Neural progenitor cell (in vitro differentiated cells): ENCODE measurements around the gene CIRBP. TPM values are rescaled to one million over a fixed set of nuclear protein-coding genes. Genes with fewer than 3 reads are reported as not detected.

Experiments
- DNase-seq: peaks from one replicate; pipeline ENCODE4 v3.0.0-alpha.2; 2016; ENCODE audit warnings: low spot score
- H2AFZ ChIP-seq: fragments of 200-600 bp; sonication (generic); replicated peaks from 2 replicates; pipeline ENCODE4 v1.6.1; 2016; ENCODE audit warnings: antibody characterized with exemption
- H3F3A ChIP-seq: fragments of 200-600 bp; sonication (generic); 2 replicates; pipeline ENCODE4 v1.6.1; 2016; ENCODE audit warnings: antibody characterized with exemption, low read depth
- H3K27ac ChIP-seq: fragments of 200-600 bp; sonication (generic); 2 replicates; pipeline ENCODE4 v1.5.1; 2016; ENCODE audit warnings: mild to moderate bottlenecking
- H3K27me3 ChIP-seq: fragments of 200-600 bp; sonication (generic); 2 replicates; pipeline ENCODE4 v1.6.1; 2016; ENCODE audit warnings: mild to moderate bottlenecking, moderate library complexity
- H3K36me3 ChIP-seq: fragments of 200-600 bp; sonication (generic); 2 replicates; pipeline ENCODE4 v1.5.1; 2016
- H3K4me1 ChIP-seq: fragments of 200-600 bp; sonication (generic); 2 replicates; pipeline ENCODE4 v1.6.1; 2016; ENCODE audit warnings: mixed run types
- H3K4me2 ChIP-seq: fragments of 200-600 bp; sonication (generic); 2 replicates; pipeline ENCODE4 v1.6.1; 2016
- H3K4me3 ChIP-seq: fragments of 200-600 bp; sonication (generic); 2 replicates; pipeline ENCODE4 v1.5.1; 2016
- H3K79me2 ChIP-seq: fragments of 200-600 bp; sonication (generic); 2 replicates; pipeline ENCODE4 v1.6.1; 2016; ENCODE audit warnings: low read depth
- H3K9ac ChIP-seq: fragments of 200-600 bp; sonication (generic); 2 replicates; pipeline ENCODE4 v1.6.1; 2016
- H3K9me3 ChIP-seq: fragments of 200-600 bp; sonication (generic); 2 replicates; pipeline ENCODE4 v1.5.1; 2016; ENCODE audit warnings: low read depth
- H4K20me1 ChIP-seq: fragments of 200-600 bp; sonication (generic); 2 replicates; pipeline ENCODE4 v1.6.1; 2016; ENCODE audit warnings: low read depth
- H3K27ac Mint-ChIP-seq: 3 replicates; pipeline ENCODE4 v1.8.0; 2021; ENCODE audit warnings: mixed read lengths
- H3K27me3 Mint-ChIP-seq: 2 replicates; pipeline ENCODE4 v1.8.0; 2022; ENCODE audit warnings: low read depth, mild to moderate bottlenecking, inconsistent platforms, moderate library complexity, mixed read lengths; ENCODE audit not compliant: insufficient read depth
- H3K36me3 Mint-ChIP-seq: 3 replicates; pipeline ENCODE4 v1.8.0; 2021; ENCODE audit warnings: mixed read lengths
- H3K4me1 Mint-ChIP-seq: 3 replicates; pipeline ENCODE4 v1.8.0; 2021; ENCODE audit warnings: mixed read lengths
- H3K4me3 Mint-ChIP-seq: 3 replicates; pipeline ENCODE4 v1.8.0; 2021; ENCODE audit warnings: mild to moderate bottlenecking, moderate library complexity, mixed read lengths
- H3K9me3 Mint-ChIP-seq: 3 replicates; pipeline ENCODE4 v1.8.0; 2020; ENCODE audit warnings: mixed read lengths
- EZH2 ChIP-seq: fragments of 200-600 bp; sonication (generic); IDR thresholded peaks from 2 replicates; pipeline ENCODE4 v1.6.1; 2017; ENCODE audit warnings: antibody characterized with exemption, mild to moderate bottlenecking, moderate library complexity
- EZH2phosphoT487 ChIP-seq: fragments of 200-600 bp; sonication (generic); IDR thresholded peaks from 2 replicates; pipeline ENCODE4 v1.6.1; 2017; ENCODE audit warnings: antibody characterized with exemption
- total RNA-seq: library from RNA; depleted of rRNA; stranded (reverse); fragments of >200 nt; gene quantifications from 2 replicates; pipeline ENCODE4 v1.2.3, GENCODE V29; 2015; ENCODE audit warnings: low replicate concordance
- TF ChIP-seq, protein P1 (sequence below): fragments of 200-600 bp; sonication (generic); IDR thresholded peaks from 2 replicates; pipeline ENCODE4 v1.5.1; 2017; ENCODE audit warnings: antibody characterized with exemption, mild to moderate bottlenecking

Gene CIRBP
- total RNA-seq, 1 donor from 2014 or later, result 395 TPM

DNA sequence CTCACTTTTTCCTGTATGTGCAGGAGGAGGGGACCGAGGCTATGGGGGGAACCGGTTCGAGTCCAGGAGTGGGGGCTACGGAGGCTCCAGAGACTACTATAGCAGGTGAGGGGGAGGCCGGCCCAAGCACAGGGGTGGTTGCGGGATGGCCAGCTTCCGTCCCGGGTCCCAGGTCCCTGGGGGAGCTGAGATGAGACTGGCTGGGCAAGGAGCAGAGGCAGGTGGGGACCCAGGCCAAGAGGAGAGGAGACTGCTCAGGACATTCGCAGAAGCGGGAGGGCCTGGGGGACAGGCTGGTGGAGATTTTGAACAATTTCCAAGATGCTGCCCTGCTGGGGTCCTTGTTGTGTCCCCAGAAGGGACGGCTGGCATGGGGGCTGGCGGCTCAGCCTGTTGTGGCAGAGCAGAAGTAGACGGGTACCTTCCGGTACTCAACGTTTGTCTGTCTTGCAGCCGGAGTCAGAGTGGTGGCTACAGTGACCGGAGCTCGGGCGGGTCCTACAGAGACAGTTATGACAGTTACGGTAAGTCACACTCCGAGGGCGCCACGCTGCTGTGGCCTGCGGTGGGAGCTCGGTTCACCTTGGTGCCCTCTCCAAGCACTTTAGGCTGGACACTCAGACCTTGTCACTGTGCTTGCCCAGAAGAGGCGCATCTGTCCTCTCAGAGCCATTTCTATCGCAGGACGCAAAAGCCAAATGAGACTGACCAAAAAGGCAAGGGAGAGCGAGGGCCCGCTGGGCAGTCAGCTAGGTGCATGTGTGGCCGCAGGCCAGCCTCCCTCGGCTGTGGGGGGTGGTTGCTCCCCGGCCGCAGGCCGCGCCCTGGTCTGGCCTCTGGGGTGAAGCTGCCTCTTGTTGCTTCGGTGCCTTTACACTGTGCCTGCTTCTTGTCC, 2.6 kb downstream of the CIRBP start:
- Histone ChIP-seq H3K79me2 (peaks cover 55% of the 10 kb centered on the region), H3K9me3 (no peaks in the 10 kb centered on the region), H2AFZ (no peak overlapping the region), H3K9ac (no peak overlapping the region), H3K4me1 (peaks cover 59% of the 10 kb centered on the region), H3F3A (peaks cover 82% of the 10 kb centered on the region), H3K4me3 (no peak overlapping the region), H3K4me2 (peak overlapping the region; percentile 99), H3K36me3 (peaks cover 5% of the 10 kb centered on the region), H3K27me3 (peaks cover 14% of the 10 kb centered on the region), H4K20me1 (peaks cover 66% of the 10 kb centered on the region), H3K27ac (peak overlapping the region; percentile 13)
- H3K4me3 Mint-ChIP-seq, result peak overlapping the region; percentile 90
- DNase-seq, result no peak
- H3K27me3 Mint-ChIP-seq, result peaks cover 30% of the 10 kb centered on the region
- H3K36me3 Mint-ChIP-seq, result peaks cover 28% of the 10 kb centered on the region
- peaks cover 62% of the 10 kb centered on the region for H3K4me1 Mint-ChIP-seq
- TF ChIP-seq EZH2 (no peak), EZH2phosphoT487 (no peak)
- TF ChIP-seq, protein P1, sequence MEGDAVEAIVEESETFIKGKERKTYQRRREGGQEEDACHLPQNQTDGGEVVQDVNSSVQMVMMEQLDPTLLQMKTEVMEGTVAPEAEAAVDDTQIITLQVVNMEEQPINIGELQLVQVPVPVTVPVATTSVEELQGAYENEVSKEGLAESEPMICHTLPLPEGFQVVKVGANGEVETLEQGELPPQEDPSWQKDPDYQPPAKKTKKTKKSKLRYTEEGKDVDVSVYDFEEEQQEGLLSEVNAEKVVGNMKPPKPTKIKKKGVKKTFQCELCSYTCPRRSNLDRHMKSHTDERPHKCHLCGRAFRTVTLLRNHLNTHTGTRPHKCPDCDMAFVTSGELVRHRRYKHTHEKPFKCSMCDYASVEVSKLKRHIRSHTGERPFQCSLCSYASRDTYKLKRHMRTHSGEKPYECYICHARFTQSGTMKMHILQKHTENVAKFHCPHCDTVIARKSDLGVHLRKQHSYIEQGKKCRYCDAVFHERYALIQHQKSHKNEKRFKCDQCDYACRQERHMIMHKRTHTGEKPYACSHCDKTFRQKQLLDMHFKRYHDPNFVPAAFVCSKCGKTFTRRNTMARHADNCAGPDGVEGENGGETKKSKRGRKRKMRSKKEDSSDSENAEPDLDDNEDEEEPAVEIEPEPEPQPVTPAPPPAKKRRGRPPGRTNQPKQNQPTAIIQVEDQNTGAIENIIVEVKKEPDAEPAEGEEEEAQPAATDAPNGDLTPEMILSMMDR, result no peak
- H3K27ac Mint-ChIP-seq, result no peak overlapping the region
- no peaks in the 10 kb centered on the region for H3K9me3 Mint-ChIP-seq

DNA sequence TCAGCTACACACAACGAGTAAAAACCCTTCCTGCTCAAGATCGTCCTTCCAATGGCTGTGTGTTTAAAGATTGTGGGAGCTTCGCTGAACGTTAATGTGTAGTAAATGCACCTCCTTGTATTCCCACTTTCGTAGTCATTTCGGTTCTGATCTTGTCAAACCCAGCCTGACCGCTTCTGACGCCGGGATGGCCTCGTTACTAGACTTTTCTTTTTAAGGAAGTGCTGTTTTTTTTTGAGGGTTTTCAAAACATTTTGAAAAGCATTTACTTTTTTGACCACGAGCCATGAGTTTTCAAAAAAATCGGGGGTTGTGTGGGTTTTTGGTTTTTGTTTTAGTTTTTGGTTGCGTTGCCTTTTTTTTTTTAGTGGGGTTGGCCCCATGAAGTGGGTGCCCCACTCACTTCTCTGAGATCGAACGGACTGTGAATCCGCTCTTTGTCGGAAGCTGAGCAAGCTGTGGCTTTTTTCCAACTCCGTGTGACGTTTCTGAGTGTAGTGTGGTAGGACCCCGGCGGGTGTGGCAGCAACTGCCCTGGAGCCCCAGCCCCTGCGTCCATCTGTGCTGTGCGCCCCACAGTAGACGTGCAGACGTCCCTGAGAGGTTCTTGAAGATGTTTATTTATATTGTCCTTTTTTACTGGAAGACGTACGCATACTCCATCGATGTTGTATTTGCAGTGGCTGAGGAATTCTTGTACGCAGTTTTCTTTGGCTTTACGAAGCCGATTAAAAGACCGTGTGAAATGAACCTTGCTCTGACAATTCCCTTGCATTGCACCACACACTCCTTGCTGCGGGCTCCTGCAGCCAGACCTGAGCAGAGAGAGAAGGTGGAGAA, 3.5 kb downstream of the CIRBP start:
- Histone ChIP-seq H3F3A (peaks cover 87% of the 10 kb centered on the region), H3K27me3 (peaks cover 7% of the 10 kb centered on the region), H3K4me3 (no peak overlapping the region), H3K4me1 (peaks cover 53% of the 10 kb centered on the region), H3K9me3 (no peaks in the 10 kb centered on the region), H3K36me3 (peaks cover 5% of the 10 kb centered on the region), H4K20me1 (peaks cover 68% of the 10 kb centered on the region), H3K4me2 (no peak overlapping the region), H2AFZ (no peak overlapping the region), H3K79me2 (peaks cover 60% of the 10 kb centered on the region), H3K27ac (peak overlapping the region; percentile 98), H3K9ac (peak overlapping the region; percentile 8)
- Mint-ChIP-seq H3K27me3 (peaks cover 27% of the 10 kb centered on the region), H3K27ac (no peak overlapping the region), H3K36me3 (peaks cover 30% of the 10 kb centered on the region), H3K4me3 (peak overlapping the region; percentile 65), H3K4me1 (peaks cover 58% of the 10 kb centered on the region), H3K9me3 (no peaks in the 10 kb centered on the region)
- DNase-seq, result no peak
- TF ChIP-seq, protein P1, result no peak
- TF ChIP-seq EZH2 (no peak), EZH2phosphoT487 (no peak)

DNA sequence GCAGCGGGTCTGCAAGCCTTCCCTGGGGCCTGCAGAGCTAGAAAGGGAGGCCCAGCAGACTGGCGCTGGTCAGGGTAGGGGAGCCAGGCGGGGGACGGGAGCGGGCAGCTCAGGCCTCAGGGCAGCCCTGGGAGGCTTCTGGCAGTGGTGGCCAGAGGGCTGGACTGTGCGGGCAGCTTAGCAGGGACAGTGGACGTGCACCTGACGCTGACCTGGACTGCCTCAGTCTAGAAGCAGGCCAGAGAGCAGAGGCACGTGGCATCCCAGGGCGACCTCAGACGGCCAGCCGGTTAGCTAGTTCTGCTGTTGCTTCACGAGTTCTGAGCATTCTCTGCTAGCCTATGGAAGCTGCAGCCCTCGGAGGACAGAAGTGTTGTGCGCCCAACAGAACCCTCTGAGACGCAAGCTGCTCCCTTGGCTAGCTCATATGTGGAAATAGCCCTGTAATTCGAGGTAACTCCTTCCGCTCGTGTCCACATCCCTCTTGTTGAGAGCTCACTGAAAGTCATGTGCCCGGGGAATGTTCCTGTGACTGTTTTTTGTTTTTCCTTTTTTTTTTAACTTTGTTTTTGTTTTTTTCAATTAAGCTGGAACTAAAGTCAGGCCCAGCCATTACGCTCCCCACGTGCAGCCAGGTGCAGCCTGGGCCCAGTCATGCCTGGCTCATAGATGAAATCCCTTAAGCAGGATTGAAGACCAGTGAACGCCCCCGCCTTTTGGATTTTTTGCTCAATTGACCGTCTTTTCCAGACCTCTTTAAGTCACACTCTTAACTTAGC, 4.3 kb downstream of the CIRBP start:
- Mint-ChIP-seq H3K27ac (no peak overlapping the region), H3K9me3 (no peaks in the 10 kb centered on the region), H3K36me3 (peaks cover 30% of the 10 kb centered on the region), H3K27me3 (peaks cover 26% of the 10 kb centered on the region), H3K4me3 (peak overlapping the region; percentile 71), H3K4me1 (peaks cover 50% of the 10 kb centered on the region)
- Histone ChIP-seq H3K4me1 (peaks cover 45% of the 10 kb centered on the region), H3K79me2 (peaks cover 60% of the 10 kb centered on the region), H3F3A (peaks cover 80% of the 10 kb centered on the region), H3K27ac (peak overlapping the region; percentile 98), H3K36me3 (peaks cover 5% of the 10 kb centered on the region), H2AFZ (no peak overlapping the region), H3K9me3 (no peaks in the 10 kb centered on the region), H3K27me3 (no peaks in the 10 kb centered on the region), H3K4me3 (no peak overlapping the region), H3K9ac (no peak overlapping the region), H4K20me1 (peaks cover 67% of the 10 kb centered on the region), H3K4me2 (peak overlapping the region; percentile 20)
- no peak for DNase-seq
- TF ChIP-seq EZH2phosphoT487 (no peak), EZH2 (no peak)
- TF ChIP-seq, protein P1, result no peak
